ENCODE results near the gene NFASC.

NFASC gene

DNA sequence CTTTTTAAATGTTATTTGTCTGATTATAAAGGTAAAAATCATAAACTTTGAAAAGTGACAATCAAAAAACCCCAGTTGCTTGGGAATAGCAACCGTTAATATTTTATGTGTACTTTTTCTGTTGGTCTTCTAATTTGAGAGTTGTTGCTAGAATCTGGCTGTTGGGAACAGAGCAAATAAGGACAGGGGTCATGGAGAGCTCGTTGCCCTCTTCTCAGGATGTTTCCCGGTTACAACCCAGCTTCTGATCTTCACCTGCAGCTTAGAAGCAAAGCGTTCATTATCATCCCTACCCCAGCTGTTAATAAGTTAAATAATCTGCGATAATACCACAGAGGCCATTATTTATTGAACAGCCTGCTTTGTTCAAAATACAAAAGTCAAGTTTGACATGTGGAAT lies 22.1 kb upstream of the NFASC start:
- Histone ChIP-seq H3K27ac (ENCODE audit: low read length) (no peak overlapping the region), H3K4me3 (ENCODE audit: low read length) (no peak overlapping the region), H3K79me2 (ENCODE audit: low read length) (no peaks in the 10 kb centered on the region), H3K27me3 (replicated peaks; ENCODE audit: insufficient read depth, low read length) (no peaks in the 10 kb centered on the region), H3K4me1 (ENCODE audit: low read length) (peaks cover 7% of the 10 kb centered on the region; the same call in 1 of the 2 replicates), H4K20me1 (ENCODE audit: insufficient read depth, low read length) (no peaks in the 10 kb centered on the region), H3K36me3 (replicated peaks; ENCODE audit: insufficient read depth, low read length) (no peaks in the 10 kb centered on the region), H3K4me2 (ENCODE audit: low read depth, low read length) (no peak overlapping the region), H3K9ac (ENCODE audit: low read length) (no peak overlapping the region), H2AFZ (ENCODE audit: low read length) (no peak overlapping the region), H3K9me2 (replicated peaks; ENCODE audit: insufficient read depth, low read length) (no peaks in the 10 kb centered on the region), H3F3A (ENCODE audit: insufficient read depth, low read length) (no peaks in the 10 kb centered on the region), H3K9me3 (replicated peaks; ENCODE audit: insufficient read depth, low read length) (no peaks in the 10 kb centered on the region)
- no peak for DNase-seq
- TF ChIP-seq, protein P1, sequence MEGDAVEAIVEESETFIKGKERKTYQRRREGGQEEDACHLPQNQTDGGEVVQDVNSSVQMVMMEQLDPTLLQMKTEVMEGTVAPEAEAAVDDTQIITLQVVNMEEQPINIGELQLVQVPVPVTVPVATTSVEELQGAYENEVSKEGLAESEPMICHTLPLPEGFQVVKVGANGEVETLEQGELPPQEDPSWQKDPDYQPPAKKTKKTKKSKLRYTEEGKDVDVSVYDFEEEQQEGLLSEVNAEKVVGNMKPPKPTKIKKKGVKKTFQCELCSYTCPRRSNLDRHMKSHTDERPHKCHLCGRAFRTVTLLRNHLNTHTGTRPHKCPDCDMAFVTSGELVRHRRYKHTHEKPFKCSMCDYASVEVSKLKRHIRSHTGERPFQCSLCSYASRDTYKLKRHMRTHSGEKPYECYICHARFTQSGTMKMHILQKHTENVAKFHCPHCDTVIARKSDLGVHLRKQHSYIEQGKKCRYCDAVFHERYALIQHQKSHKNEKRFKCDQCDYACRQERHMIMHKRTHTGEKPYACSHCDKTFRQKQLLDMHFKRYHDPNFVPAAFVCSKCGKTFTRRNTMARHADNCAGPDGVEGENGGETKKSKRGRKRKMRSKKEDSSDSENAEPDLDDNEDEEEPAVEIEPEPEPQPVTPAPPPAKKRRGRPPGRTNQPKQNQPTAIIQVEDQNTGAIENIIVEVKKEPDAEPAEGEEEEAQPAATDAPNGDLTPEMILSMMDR (IDR thresholded peaks at IDR 0.05; ENCODE audit: low read length) = no peak
- no peak for TF ChIP-seq EZH2 (optimal IDR thresholded peaks at IDR 0.05; ENCODE audit: low read depth, low read length)
- no peak for TF ChIP-seq EZH2phosphoT487 (IDR thresholded peaks at IDR 0.05; ENCODE audit: low read length)

DNA sequence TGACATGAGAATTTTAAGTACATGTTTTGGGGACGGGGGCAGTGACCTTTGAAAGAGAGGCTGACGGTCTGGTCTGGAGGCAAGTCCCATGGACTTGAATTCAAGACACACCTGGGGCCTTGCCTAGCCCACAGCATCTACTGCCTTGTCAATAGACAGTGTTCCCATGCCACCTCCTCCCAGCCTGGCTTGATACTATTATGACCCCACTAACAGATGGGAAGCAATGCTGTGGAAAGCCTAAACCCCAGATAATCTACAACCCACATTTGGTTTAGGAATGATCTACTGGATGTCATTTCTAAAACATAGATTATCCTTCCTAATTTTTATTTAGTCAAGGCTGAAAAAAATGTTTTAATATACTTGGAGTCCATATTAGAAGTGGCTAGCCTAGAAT lies 17.8 kb upstream of the NFASC start:
- H3K9me2 ChIP-seq (replicated peaks; ENCODE audit: insufficient read depth, low read length) = no peaks in the 10 kb centered on the region
- H3K27me3 ChIP-seq (replicated peaks; ENCODE audit: insufficient read depth, low read length) = no peaks in the 10 kb centered on the region
- H2AFZ ChIP-seq (ENCODE audit: low read length) = no peak overlapping the region
- no peak overlapping the region for H3K9ac ChIP-seq (ENCODE audit: low read length)
- DNase-seq = no peak
- no peaks in the 10 kb centered on the region for H3F3A ChIP-seq (ENCODE audit: insufficient read depth, low read length)
- no peaks in the 10 kb centered on the region for H3K4me1 ChIP-seq (ENCODE audit: low read length)
- TF ChIP-seq, protein P1 (IDR thresholded peaks at IDR 0.05; ENCODE audit: low read length) = no peak
- TF ChIP-seq EZH2phosphoT487 (IDR thresholded peaks at IDR 0.05; ENCODE audit: low read length) (no peak), EZH2 (optimal IDR thresholded peaks at IDR 0.05; ENCODE audit: low read depth, low read length) (no peak)
- no peaks in the 10 kb centered on the region for H4K20me1 ChIP-seq (ENCODE audit: insufficient read depth, low read length)
- H3K36me3 ChIP-seq (replicated peaks; ENCODE audit: insufficient read depth, low read length) = no peaks in the 10 kb centered on the region
- H3K4me2 ChIP-seq (ENCODE audit: low read depth, low read length) = no peak overlapping the region
- no peak overlapping the region for H3K4me3 ChIP-seq (ENCODE audit: low read length)
- no peak overlapping the region for H3K27ac ChIP-seq (ENCODE audit: low read length)
- no peaks in the 10 kb centered on the region for H3K79me2 ChIP-seq (ENCODE audit: low read length)
- no peaks in the 10 kb centered on the region for H3K9me3 ChIP-seq (replicated peaks; ENCODE audit: insufficient read depth, low read length)

DNA sequence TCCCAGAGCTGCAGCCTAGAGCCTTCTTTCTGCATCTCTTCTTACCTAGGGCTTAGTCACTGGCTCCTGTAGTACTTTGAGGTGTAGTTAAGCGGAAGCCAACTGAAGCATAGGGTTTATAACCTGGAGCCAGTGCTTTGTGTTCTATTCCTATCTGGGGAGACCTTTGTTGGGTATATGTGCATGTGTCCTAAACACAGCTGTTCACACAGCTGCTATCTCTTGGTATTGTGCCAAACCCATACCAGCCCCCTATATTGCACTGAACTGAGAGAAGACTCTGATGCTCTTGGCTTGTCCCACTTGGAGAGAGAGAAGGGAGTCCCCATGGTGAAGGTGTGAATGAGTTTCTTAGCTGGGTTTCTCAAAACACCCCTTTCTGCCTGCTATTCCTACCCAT lies 17.2 kb upstream of the NFASC start:
- no peak overlapping the region for H3K4me2 ChIP-seq (ENCODE audit: low read depth, low read length)
- H2AFZ ChIP-seq (ENCODE audit: low read length) = no peak overlapping the region

More for the DNA sequence above, 17.2 kb upstream of the NFASC start:
- Histone ChIP-seq H3K9ac (ENCODE audit: low read length) (no peak overlapping the region), H3K9me2 (replicated peaks; ENCODE audit: insufficient read depth, low read length) (no peaks in the 10 kb centered on the region), H3K27ac (ENCODE audit: low read length) (no peak overlapping the region), H3K4me3 (ENCODE audit: low read length) (no peak overlapping the region), H4K20me1 (ENCODE audit: insufficient read depth, low read length) (no peaks in the 10 kb centered on the region), H3K4me1 (ENCODE audit: low read length) (no peaks in the 10 kb centered on the region), H3K79me2 (ENCODE audit: low read length) (no peaks in the 10 kb centered on the region), H3K27me3 (replicated peaks; ENCODE audit: insufficient read depth, low read length) (no peaks in the 10 kb centered on the region), H3F3A (ENCODE audit: insufficient read depth, low read length) (no peaks in the 10 kb centered on the region), H3K36me3 (replicated peaks; ENCODE audit: insufficient read depth, low read length) (no peaks in the 10 kb centered on the region), H3K9me3 (replicated peaks; ENCODE audit: insufficient read depth, low read length) (no peaks in the 10 kb centered on the region)
- no peak for TF ChIP-seq EZH2 (optimal IDR thresholded peaks at IDR 0.05; ENCODE audit: low read depth, low read length)
- TF ChIP-seq, protein P1 (IDR thresholded peaks at IDR 0.05; ENCODE audit: low read length) = no peak
- TF ChIP-seq EZH2phosphoT487 (IDR thresholded peaks at IDR 0.05; ENCODE audit: low read length) = no peak
- no peak for DNase-seq

All from MM.1S (cell line).